HuH-7.5 (cell line): ENCODE measurements around the gene SUGP1.

ENCODE experiments used
- DNase-seq: peaks from one replicate; pipeline ENCODE4 v3.0.0; 2011; ENCODE audit warnings: low spot score

Gene SUGP1

DNA sequence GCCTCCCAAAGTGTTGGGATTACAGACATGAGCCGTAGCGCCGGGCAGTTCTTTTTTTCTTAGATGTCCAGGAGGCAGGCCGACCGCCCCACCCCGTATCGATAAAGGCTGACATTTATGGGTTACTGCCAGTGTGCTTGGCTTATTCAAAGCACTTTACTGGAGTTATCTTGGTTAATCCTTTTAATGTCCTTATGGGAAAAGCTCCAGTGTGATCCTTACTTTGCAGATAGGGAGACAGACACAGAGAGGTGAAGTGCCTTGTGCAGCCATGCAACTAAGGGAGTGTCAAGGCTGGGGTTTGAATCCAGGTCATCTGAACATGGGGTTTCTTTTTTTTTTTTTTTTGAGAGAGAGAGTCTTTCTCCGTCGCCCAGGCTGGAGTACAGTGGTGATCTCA, 89.3 kb downstream of the SUGP1 start:
- no peak for DNase-seq

DNA sequence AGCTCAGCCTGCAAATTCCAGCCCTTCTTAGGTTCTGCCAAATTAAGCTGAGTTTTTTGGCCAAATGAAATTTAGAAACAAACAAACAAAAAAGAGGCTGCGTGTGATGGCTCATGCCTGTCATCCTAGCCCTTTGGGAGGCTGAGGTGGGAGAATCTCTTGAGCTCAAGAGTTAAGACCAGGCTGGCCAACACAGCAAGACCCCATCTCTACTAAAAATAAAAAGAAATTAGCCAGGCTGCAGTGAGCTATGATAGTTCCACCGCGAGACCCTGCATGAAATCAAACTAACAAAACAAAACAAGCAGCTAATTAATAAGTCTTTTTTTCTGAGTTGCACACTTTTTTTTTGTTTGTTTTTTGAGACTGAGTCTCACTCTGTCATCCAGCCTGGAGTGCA, 90.6 kb downstream of the SUGP1 start:
- DNase-seq = no peak

DNA sequence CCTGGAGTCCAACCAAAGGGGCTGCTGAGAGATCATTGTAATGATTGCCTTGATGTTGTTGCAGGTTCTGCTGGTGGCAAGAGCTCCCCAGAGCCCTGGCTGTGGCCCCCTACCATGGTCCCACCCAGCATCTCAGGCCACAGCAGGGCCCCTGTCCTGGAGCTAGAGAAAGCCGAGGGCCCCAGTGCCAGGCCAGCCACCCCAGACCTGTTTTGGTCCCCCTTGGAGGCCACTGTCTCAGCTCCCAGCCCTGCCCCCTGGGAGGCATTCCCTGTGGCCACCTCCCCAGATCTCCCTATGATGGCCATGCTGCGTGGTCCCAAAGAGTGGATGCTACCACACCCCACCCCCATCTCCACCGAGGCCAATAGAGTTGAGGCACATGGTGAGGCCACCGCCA, 93.1 kb downstream of the SUGP1 start:
- no peak for DNase-seq

DNA sequence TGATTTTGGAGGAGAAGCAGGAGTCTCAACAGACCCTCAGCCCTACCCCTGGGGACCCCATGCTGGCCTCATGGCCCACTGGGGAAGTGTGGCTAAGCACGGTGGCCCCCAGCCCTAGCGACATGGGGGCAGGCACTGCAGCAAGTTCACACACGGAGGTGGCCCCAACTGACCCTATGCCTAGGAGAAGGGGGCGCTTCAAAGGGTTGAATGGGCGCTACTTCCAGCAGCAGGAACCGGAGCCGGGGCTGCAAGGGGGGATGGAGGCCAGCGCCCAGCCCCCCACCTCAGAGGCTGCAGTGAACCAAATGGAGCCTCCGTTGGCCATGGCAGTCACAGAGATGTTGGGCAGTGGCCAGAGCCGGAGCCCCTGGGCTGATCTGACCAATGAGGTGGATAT, 93.6 kb downstream of the SUGP1 start:
- no peak for DNase-seq

DNA sequence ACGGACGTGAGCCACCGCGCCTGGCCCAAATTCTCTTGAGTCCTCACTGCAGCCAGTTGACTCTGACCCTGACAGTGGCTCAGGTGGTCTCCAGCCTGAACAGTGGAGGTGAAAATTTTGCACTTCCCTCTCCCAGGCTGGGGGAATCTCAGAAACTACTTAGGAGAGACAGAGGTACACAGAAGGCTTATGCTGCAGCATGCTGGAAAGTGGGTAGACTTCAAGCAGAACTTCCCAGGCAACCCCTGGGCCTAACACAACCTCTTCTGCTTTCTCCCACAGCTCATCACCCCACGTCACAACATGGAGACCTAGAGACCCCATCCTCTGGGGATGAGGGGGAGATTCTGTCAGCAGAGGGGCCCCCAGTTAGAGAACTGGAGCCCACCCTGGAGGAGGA, 94.1 kb downstream of the SUGP1 start:
- DNase-seq = no peak
